Urinary bladder (tissue), 4 donors: ENCODE measurements around the gene DRICH1. TPM values are rescaled to one million over a fixed set of nuclear protein-coding genes. Genes with fewer than 3 reads are reported as not detected.
"Not testable (repeated sequence)": the region's sequence is repeated elsewhere in the genome, so short reads cannot be mapped to it uniquely, and the experiment has no call there.

ENCODE experiments used
- DNase-seq: peaks from one replicate; pipeline ENCODE4 v3.0.0-alpha.2; 2015; ENCODE audit errors: extremely low spot score
- H3K27ac ChIP-seq: one replicate; pipeline ENCODE4 v1.5.1; 2013; ENCODE audit warnings: low read depth, mild to moderate bottlenecking, moderate library complexity
- H3K36me3 ChIP-seq: one replicate; pipeline ENCODE4 v1.6.1; 2013; ENCODE audit warnings: mild to moderate bottlenecking, moderate library complexity; ENCODE audit not compliant: insufficient read depth
- H3K4me1 ChIP-seq: one replicate; pipeline ENCODE4 v1.6.1; 2013; ENCODE audit warnings: mild to moderate bottlenecking, moderate library complexity; ENCODE audit not compliant: insufficient read depth
- H3K4me3 ChIP-seq: one replicate; pipeline ENCODE4 v1.5.1; 2013; ENCODE audit warnings: low read depth, low read length
- WGBS: extraction: QIAGEN DNeasy Blood & Tissue Kit; methylation state at CpG from one replicate; pipeline ENCODE4 v1.1.7; 2013; 5-methylcytosine and 5-hydroxymethylcytosine counted together
- polyA plus RNA-seq: library from polyadenylated mRNA; stranded (reverse); fragments of 200-250 nt; gene quantifications from one replicate; pipeline ENCODE4 v1.2.3, GENCODE V29; 2013
- total RNA-seq: library from RNA; depleted of rRNA; stranded (reverse); fragments of >200 nt; gene quantifications from one replicate; pipeline ENCODE4 v1.2.3, GENCODE V29; 2014
- donor health status: healthy with polysubstance abuse.
- donor health status: healthy.

DRICH1 gene
- total and polyA plus RNA-seq, 2 donors, result 0.06 to 0.48 TPM

DNA sequence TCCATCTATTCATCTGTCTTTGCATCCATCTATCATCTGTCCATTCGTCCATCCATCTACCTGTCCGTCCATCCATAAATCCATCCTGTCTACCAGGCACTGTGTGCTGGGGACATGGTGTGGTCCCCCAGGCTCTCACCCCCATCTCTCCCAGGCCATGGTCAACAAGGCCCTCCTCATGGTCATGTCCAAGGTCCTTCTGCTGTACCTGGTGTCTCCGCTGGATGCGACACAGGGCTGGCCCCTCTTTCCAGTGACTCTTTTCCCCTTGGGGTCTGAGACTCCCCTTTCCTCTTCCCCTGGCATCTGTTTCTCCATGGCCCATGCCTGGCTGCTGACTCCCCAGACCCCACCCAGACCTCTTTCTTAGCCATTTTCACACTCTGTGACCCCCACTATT, 56.5 kb downstream of the DRICH1 start:
- Histone ChIP-seq H3K27ac (no peak overlapping the region), H3K4me3 (no peak overlapping the region), H3K4me1 (no peaks in the 10 kb centered on the region), H3K36me3 (no peaks in the 10 kb centered on the region)
- no peak for DNase-seq
- WGBS, result 94% methylated on average over 4 of the region's 4 CpGs

- Histone ChIP-seq H3K27ac (no peak overlapping the region), H3K4me3 (no peak overlapping the region), H3K4me1 (no peaks in the 10 kb centered on the region), H3K36me3 (no peaks in the 10 kb centered on the region)
- no peak for DNase-seq
- 68% methylated on average over 8 of the region's 8 CpGs for WGBS
These were observed 57.2 kb downstream of the DRICH1 start for GRCh38 chr22:23574877-23575276.

GRCh38 chr22:23574371-23574811, 57.7 kb downstream of the DRICH1 start:
- H3K36me3 ChIP-seq, result no peaks in the 10 kb centered on the region
- no peak overlapping the region for H3K27ac ChIP-seq
- H3K4me1 ChIP-seq, result no peaks in the 10 kb centered on the region
- H3K4me3 ChIP-seq, result no peak overlapping the region
- whole genome bisulfite sequencing, result 76% methylated on average over 4 of the region's 4 CpGs
- DNase-seq, result no peak

- WGBS, result 62% methylated on average over 8 of the region's 8 CpGs
- DNase-seq, H3K27ac ChIP-seq, H3K4me1 ChIP-seq, H3K4me3 ChIP-seq, H3K36me3 ChIP-seq: not testable (repeated sequence)
These were observed 58.4 kb downstream of the DRICH1 start for GRCh38 chr22:23573701-23574235.

DNA sequence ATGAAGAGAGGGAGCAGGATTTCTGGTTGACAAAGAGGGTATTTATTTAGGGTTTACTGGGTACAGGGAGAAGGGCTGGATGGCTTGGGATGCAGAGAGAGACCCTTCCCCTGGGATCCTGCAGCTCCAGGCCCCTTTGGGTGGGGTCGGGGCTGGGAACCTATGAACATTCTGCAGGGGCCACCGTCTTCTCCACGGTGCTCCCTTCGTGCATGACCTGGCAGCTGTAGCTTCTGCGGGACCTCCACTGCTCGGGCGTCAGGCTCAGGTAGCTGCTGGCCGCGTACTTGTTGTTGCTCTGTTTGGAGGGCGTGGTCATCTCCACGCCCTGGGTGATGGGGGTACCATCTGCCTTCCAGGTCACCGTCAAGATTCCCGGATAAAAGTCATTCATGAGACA, 59.0 kb downstream of the DRICH1 start:
- H3K4me1 ChIP-seq, DNase-seq, H3K36me3 ChIP-seq, H3K4me3 ChIP-seq, H3K27ac ChIP-seq: not testable (repeated sequence)
- 76% methylated on average over 13 of the region's 13 CpGs for WGBS

GRCh38 chr22:23571486-23571885, 60.6 kb downstream of the DRICH1 start:
- Histone ChIP-seq H3K36me3 (no peaks in the 10 kb centered on the region), H3K4me3 (no peak overlapping the region), H3K4me1 (no peaks in the 10 kb centered on the region), H3K27ac (no peak overlapping the region)
- WGBS, result 79% methylated on average over 4 of the region's 4 CpGs
- no peak for DNase-seq

DNA sequence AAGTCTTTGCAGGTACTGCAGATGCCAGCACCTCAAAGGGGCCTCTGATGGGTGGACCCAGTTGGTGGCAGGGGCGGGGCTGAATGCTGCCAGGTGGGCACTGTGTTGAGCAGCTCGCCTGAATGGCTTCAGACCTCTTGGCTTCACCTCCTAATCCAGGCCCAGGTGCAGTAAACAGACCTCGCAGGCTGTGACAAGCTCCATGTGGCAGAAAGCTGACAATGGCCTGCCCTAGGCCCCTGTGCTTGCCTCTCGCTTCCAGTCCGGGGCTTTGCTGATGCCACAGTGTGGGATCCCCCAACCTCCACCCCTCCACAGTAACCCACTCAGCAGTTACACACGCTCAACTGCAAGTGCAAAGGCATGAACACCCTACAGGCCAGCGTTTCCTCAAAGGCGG, 61.4 kb downstream of the DRICH1 start:
- WGBS, result 81% methylated on average over 8 of the region's 8 CpGs
- no peak overlapping the region for H3K27ac ChIP-seq

GRCh38 chr22:23569716-23570115, 62.4 kb downstream of the DRICH1 start:
- Histone ChIP-seq H3K4me1 (no peaks in the 10 kb centered on the region), H3K4me3 (no peak overlapping the region), H3K36me3 (no peaks in the 10 kb centered on the region), H3K27ac (no peak overlapping the region)
- 95% methylated on average over 10 of the region's 10 CpGs for WGBS
- no peak for DNase-seq

More for the DNA sequence above, 61.4 kb downstream of the DRICH1 start:
- Histone ChIP-seq H3K4me3 (no peak overlapping the region), H3K36me3 (no peaks in the 10 kb centered on the region), H3K4me1 (no peaks in the 10 kb centered on the region)
- DNase-seq, result no peak

GRCh38 chr22:23569291-23569690, 62.8 kb downstream of the DRICH1 start:
- no peak for DNase-seq
- no peaks in the 10 kb centered on the region for H3K4me1 ChIP-seq
- 81% methylated on average over 8 of the region's 8 CpGs for WGBS
- H3K36me3 ChIP-seq, result no peaks in the 10 kb centered on the region
- H3K27ac ChIP-seq, result no peak overlapping the region
- H3K4me3 ChIP-seq, result no peak overlapping the region

DNA sequence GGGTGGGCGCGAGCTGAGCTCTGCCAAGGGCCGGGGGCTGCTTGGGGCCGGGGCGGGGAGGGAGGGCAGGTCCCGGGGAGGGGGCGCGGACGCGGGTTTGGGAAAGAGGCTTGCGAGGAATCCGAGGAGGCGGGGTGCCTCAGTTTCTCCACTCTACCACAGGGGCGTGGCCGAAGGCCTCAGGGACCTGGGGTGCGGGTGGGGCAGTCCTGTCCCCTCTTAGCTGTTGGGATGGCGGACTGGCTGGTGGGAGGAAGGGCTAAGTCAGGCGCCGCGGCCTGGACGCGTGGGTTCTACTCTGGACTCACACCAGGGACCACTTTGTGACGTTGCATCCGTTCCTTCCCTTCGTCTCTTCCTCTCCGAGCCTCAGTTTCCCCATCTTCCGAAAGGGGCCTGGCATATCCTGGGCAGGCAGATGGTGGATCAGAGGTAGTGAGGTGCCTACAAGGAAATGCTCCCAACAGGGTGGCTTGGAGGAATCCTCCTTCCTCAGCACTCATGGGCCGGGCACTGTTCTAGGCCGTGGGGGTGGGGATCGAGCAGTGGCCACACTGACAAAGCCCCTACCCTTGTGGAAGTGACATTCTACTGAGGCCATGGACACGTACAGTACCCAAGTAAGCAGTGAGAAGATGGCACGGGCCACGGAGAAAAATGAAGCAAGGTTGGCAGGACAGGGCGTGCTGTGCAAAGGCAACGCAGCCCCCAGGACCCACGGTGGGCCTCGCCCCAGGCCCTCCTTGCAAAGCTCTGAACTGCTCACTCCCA, 65.2 kb downstream of the DRICH1 start:
- 65% methylated on average over 37 of the region's 37 CpGs for WGBS
- Histone ChIP-seq H3K4me1 (no peaks in the 10 kb centered on the region), H3K4me3 (peak overlapping the region; percentile 46), H3K27ac (no peak overlapping the region), H3K36me3 (no peaks in the 10 kb centered on the region)
- no peak for DNase-seq

DNA sequence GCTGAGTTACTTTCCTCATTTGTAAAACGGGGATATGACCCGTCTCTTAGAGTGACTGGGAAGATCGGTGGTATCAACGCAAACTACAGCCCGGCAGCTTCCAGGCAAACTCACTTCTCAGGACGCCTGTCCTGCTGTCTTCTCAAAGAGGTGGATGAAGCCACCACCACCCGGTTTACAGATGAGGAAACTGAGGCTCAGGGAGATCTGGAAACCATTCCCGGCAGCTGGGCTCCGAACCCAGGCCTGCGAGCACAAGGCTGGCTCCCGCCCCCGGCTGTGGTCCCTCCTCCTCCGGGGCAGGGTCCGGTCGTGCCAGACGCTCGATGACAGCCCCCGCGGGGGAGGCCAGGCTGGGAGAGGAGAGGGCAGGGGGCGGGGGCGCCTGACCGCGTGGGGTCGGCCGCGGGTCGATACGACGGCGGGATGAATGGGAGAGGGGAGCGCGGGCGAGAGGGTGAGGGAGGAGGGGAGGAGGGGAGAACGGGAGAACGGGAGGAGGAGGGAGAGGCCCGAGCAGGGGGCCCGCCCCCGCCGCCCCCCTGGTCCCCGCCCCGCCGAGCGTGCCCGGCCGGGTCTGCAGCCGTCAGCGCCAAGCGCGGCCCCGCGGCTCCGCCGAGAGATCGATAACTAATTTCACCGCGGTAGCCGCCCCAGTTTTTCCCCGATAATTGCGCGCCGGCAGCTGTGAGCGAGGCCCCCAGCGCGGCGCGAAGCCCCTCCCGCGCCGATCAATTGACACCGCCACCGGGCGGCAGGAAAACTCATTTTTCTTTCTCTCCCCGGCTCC, 66.0 kb downstream of the DRICH1 start:
- Histone ChIP-seq H3K4me1 (no peaks in the 10 kb centered on the region), H3K36me3 (no peaks in the 10 kb centered on the region), H3K27ac (no peak overlapping the region), H3K4me3 (peak overlapping the region; percentile 46)
- no peak for DNase-seq
- under 1% methylated on average over 73 of the region's 73 CpGs for WGBS

GRCh38 chr22:23565305-23565914, 66.7 kb downstream of the DRICH1 start:
- H3K27ac ChIP-seq, result no peak overlapping the region
- no peak overlapping the region for H3K4me3 ChIP-seq
- DNase-seq, result no peak
- 15% methylated on average over 11 of the region's 11 CpGs for WGBS
- H3K4me1 ChIP-seq, result no peaks in the 10 kb centered on the region
- H3K36me3 ChIP-seq, result no peaks in the 10 kb centered on the region

GRCh38 chr22:23564276-23564675, 67.8 kb downstream of the DRICH1 start:
- Histone ChIP-seq H3K4me1 (no peaks in the 10 kb centered on the region), H3K4me3 (no peak overlapping the region), H3K36me3 (no peaks in the 10 kb centered on the region), H3K27ac (no peak overlapping the region)
- DNase-seq, result no peak
- 84% methylated on average over 7 of the region's 7 CpGs for WGBS
